Measurements from ENCODE around the gene HNRNPA1.
"Not testable (repeated sequence)": the region's sequence is repeated elsewhere in the genome, so short reads cannot be mapped to it uniquely, and the experiment has no call there.

HNRNPA1 gene

DNA sequence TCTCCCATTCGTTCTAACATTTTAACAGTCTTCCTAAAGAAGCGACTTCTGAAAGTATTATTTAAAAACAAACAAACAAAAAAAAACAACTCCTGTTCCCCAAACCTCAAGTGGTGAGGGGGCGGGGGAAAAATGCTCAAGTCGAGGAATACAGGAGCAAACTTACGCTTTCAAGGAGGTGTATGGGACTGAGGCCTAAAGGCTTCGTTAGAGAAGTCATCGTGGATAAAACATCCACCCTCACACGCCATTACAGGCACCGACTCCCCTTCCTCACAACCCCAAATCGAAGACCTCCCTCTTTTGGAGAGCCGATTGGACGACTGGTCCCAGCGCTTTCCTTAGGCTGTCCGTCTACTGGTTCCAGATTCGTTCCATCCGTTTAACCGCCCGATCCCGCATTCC lies 1.3 kb upstream of the HNRNPA1 start:
- TF ChIP-seq Cebpa-rat (IDR thresholded peaks at IDR 0.05), result no peak
- H3K36me3 ChIP-seq, result peaks cover 30 to 79% (median 44%) of the 10 kb centered on the region in 11 experiments

DNA sequence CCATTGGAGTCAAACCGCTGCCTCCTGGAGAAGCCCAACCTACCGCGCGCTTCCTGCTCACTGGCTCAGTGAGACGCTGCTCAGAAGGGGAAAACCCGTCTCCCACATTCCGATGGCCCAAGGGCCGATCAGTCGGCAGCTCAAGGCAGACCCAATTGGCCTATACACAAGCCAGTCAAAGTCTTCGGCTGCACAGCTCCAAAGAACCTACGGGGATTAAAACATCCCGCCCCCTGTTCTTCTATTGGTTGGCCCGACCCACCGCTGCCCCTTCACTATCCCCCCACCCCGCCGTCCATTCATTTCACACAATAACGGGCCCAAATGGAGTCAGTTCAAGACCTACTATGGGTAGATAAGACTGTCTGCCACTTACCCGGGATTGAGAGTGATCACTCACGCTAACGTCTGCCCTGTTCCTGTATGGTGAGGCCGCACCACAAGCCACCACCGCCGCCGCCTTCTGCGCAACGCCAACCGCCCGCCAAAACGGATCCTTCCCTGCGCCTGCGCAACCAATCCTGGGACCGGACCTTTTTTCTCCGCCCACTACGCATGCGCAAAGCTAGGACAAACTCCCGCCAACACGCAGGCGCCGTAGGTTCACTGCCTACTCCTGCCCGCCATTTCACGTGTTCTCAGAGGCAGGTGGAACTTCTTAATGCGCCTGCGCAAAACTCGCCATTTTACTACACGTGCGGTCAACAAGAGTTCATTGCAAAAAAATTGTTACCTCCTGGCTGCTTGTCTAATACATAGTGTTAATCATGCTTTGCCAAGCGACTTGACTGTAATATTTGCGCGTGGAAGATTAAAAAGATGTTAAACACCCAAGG lies 676 bp upstream of the HNRNPA1 start, which contains the start of gene CBX5:
Gene CBX5, minus strand, starts transcription at position 491 of the 836 bp plus-strand sequence. CDS start 22,472 bp downstream, outside the sequence.
- TF ChIP-seq Cebpa-rat (IDR thresholded peaks at IDR 0.05), result no peak
- Histone ChIP-seq H3K27me3 (no peaks in the 10 kb centered on the region), H3K36me3 (peaks cover 35 to 79% (median 45%) of the 10 kb centered on the region in 11 experiments), H3K4me1 (peaks cover 32 to 55% (median 42%) of the 10 kb centered on the region in 10 experiments), H3K9me3 (replicated peaks in 1 of 11) (no peaks in the 10 kb centered on the region), H3K4me3 (peak within 1 kb of the TSS; percentile 62 to 88 (median 82)), H3K27ac (peak within 1 kb of the TSS; percentile 90 to 100 (median 97)), H3K4me2 (peak within 1 kb of the TSS; percentile 91 to 98 (median 96)), H4K20me1 (peaks cover 38 to 57% (median 41%) of the 10 kb centered on the region in 11 experiments), H3K9ac (peak within 1 kb of the TSS; percentile 91 to 100 (median 98))

More for the DNA sequence above, 1.3 kb upstream of the HNRNPA1 start:
- no peaks in the 10 kb centered on the region for H3K27me3 ChIP-seq
- peak overlapping the region; percentile 90 to 100 (median 97) for H3K27ac ChIP-seq
- peak overlapping the region; percentile 62 to 88 (median 82) for H3K4me3 ChIP-seq
- peak overlapping the region; percentile 85 to 96 (median 91) for H3K4me2 ChIP-seq
- H3K4me1 ChIP-seq, result peaks cover 32 to 49% (median 42%) of the 10 kb centered on the region in 10 experiments
- peak overlapping the region; percentile 91 to 100 (median 98) for H3K9ac ChIP-seq
- H3K9me3 ChIP-seq (replicated peaks in 1 of 11), result no peaks in the 10 kb centered on the region
- H4K20me1 ChIP-seq, result peaks cover 32 to 55% (median 35%) of the 10 kb centered on the region in 11 experiments

DNA sequence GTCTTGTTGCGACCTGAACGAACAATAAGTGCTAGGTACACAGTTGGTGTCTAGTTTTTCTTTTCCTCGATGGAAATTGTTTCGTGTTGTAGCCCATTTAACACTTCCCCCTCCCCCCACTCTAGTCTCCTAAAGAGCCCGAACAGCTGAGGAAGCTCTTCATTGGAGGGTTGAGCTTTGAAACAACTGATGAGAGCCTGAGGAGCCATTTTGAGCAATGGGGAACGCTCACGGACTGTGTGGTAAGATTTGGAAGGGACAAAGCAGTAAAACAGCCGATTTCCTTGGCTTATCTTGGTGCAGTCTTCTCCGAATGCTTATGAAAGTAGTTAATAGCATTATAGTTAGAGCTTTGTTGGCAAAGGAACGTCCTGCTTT lies 724 bp downstream of the HNRNPA1 start:
- Histone ChIP-seq H3K27ac (peak overlapping the region; percentile 90 to 100 (median 97)), H3K4me3 (peak overlapping the region; percentile 62 to 88 (median 82)), H3K9ac (peak overlapping the region; percentile 91 to 100 (median 98)), H4K20me1 (peaks cover 47 to 61% (median 53%) of the 10 kb centered on the region in 11 experiments), H3K4me1 (peaks cover 29 to 67% (median 44%) of the 10 kb centered on the region in 10 experiments), H3K36me3 (peaks cover 46 to 80% (median 58%) of the 10 kb centered on the region in 11 experiments), H3K4me2 (peak overlapping the region; percentile 90 to 98 (median 95))
- H3K27me3 ChIP-seq; H3K9me3 ChIP-seq (replicated peaks in 1 of 11): not testable (repeated sequence)

DNA sequence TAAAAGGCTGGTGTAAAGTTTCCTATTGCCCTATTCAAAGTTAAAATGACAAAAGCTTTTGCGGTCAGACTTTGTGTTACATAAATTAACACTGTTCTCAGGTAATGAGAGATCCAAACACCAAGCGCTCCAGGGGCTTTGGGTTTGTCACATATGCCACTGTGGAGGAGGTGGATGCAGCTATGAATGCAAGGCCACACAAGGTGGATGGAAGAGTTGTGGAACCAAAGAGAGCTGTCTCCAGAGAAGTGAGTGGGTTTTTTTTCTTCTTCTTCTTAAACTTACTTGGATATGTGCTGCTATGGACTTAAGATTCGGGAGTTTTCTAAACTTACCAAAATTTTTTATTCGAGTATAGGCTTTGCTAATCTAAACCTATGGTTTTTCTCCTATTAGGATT lies 1.2 kb downstream of the HNRNPA1 start:
- peaks cover 25 to 67% (median 42%) of the 10 kb centered on the region in 10 experiments for H3K4me1 ChIP-seq
- H3K27me3 ChIP-seq; H3K9me3 ChIP-seq (replicated peaks in 1 of 11): not testable (repeated sequence)
- peak overlapping the region; percentile 91 to 100 (median 98) for H3K9ac ChIP-seq
- H3K36me3 ChIP-seq, result peaks cover 51 to 80% (median 62%) of the 10 kb centered on the region in 11 experiments
- H3K27ac ChIP-seq, result peak overlapping the region; percentile 90 to 100 (median 97); a peak in 21 of 22 replicates
- H3K4me2 ChIP-seq, result peak overlapping the region; percentile 90 to 98 (median 95)
- H4K20me1 ChIP-seq, result peaks cover 52 to 65% (median 58%) of the 10 kb centered on the region in 11 experiments
- H3K4me3 ChIP-seq, result peak overlapping the region; percentile 62 to 88 (median 82)

DNA sequence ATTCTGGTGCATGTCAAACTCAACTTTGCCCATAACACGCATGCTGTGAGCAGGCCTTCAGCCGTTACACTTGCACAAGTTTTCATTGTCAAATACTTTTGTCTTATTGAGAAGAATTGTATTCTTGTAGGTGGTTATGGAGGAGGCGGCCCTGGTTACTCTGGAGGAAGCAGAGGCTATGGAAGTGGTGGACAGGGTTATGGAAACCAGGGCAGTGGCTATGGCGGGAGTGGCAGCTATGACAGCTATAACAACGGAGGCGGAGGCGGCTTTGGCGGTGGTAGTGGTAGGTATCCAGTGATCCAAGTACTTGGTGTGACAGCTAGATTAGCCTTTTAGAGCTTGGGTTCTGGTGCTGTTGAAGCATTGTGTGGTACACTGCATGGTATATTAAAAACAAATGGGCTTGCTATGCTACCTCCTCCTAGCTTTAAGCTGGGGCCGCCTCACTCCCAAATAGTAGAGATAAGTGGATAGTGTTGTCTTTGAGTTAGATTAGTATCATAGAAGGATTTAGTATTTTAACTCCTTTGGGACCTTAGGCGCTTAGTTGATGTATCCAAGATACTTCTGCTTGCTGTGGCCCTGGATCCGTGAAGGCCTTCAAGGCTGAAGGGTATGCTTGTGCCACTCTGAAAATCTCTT lies 2.5 kb downstream of the HNRNPA1 start:
- peaks cover 17 to 65% (median 35%) of the 10 kb centered on the region in 10 experiments for H3K4me1 ChIP-seq
- H3K4me3 ChIP-seq, result peak overlapping the region; percentile 62 to 88 (median 82)
- peaks cover 66 to 74% (median 70%) of the 10 kb centered on the region in 11 experiments for H4K20me1 ChIP-seq
- H3K27ac ChIP-seq, result peak overlapping the region; percentile 5 to 100 (median 96); a peak in 19 of 22 replicates
- H3K27me3 ChIP-seq, result no peaks in the 10 kb centered on the region
- peak overlapping the region; percentile 91 to 100 (median 98) for H3K9ac ChIP-seq
- H3K4me2 ChIP-seq, result peak overlapping the region; percentile 90 to 98 (median 95)
- no peaks in the 10 kb centered on the region for H3K9me3 ChIP-seq (replicated peaks in 1 of 11)
- no peak for TF ChIP-seq Cebpa-rat (IDR thresholded peaks at IDR 0.05)
- peaks cover 65 to 80% (median 71%) of the 10 kb centered on the region in 11 experiments for H3K36me3 ChIP-seq

DNA sequence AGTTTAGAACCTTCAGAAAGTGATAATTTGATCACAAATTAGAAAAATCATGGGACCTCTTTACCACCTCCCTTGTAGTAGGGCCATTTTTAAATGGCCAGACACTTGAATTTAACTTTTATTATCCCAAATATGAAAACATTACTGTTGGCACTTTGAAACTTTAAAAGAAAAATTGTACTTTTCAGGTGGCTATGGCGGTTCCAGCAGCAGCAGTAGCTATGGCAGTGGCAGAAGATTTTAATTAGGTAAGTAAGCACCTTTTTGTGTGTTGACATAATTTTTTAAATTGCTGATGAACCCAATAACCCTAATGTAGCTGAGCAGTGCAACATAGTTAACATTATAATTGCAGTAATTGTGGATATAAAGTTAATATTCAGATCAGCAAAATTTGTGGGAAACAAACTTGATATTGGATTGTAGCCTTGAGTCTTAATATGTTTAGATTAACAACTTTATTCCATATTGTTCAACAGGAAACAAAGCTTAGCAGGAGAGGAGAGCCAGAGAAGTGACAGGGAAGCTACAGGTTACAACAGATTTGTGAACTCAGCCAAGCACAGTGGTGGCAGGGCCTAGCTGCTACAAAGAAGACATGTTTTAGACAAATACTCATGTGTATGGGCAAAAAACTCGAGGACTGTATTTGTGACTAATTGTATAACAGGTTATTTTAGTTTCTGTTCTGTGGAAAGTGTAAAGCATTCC lies 3.7 kb downstream of the HNRNPA1 start:
- H3K9me3 ChIP-seq (replicated peaks in 1 of 11); H3K27me3 ChIP-seq: not testable (repeated sequence)
- Histone ChIP-seq H3K36me3 (peaks cover 74 to 83% (median 80%) of the 10 kb centered on the region in 11 experiments), H3K9ac (peak overlapping the region; percentile 91 to 100 (median 98)), H3K4me1 (peaks cover 27 to 68% (median 42%) of the 10 kb centered on the region in 10 experiments), H4K20me1 (peaks cover 75 to 84% (median 80%) of the 10 kb centered on the region in 11 experiments), H3K4me3 (peak overlapping the region; percentile 62 to 88 (median 82)), H3K4me2 (peak overlapping the region; percentile 90 to 98 (median 95)), H3K27ac (peak overlapping the region in 10 of 11 experiments; percentile 3 to 100 (median 96); a peak in 15 of 22 replicates)

DNA sequence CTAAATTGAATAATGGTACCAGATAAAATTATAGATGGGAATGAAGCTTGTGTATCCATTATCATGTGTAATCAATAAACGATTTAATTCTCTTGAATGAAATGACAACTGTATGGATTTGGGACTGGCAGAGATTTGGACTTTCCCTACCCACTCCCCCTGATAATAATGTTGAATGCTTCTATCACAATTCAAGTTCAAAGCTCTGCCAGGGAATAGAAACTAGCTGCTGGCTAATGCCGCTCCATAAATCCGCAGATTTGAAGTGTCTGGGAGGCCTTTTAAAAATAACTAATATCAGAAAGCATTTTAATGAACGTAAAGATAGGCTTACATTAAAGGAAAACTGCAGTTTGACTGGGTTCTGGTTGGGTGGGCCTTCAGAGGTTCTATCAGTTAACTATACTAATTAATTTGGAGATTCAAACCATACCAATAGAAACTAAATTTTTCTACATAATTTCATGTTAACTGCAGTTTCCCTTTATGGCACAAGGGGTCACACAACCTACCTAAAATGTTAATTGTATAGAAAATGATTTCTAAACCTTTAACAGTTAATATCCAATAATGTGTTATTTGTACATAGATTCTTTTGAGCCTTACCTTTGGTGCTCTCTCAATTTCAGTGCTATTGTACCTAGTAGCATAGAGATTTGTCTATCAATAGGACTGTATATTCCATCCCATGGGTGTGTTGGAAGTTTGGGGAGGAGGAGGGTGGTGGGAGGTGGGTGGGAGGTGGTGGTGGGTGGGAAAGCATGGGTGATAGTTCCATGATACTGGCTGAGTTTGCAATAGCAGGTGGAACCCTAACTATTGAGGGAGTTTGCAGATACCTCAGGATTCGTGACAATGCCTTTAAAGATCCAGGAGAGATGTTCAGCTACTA lies 4.9 kb downstream of the HNRNPA1 start:
- TF ChIP-seq Cebpa-rat (IDR thresholded peaks at IDR 0.05), result no peak
- no peaks in the 10 kb centered on the region for H3K27me3 ChIP-seq
- H3K27ac ChIP-seq, result peak overlapping the region in 10 of 11 experiments; percentile 30 to 99 (median 42); a peak in 15 of 22 replicates
- H3K4me3 ChIP-seq, result peak overlapping the region; percentile 24 to 88 (median 82); a peak in 18 of 20 replicates
- H3K36me3 ChIP-seq, result peaks cover 74 to 93% (median 85%) of the 10 kb centered on the region in 11 experiments
- H3K9me3 ChIP-seq (replicated peaks in 1 of 11), result no peaks in the 10 kb centered on the region
- peak overlapping the region; percentile 69 to 100 (median 95); a peak in 21 of 22 replicates for H3K9ac ChIP-seq
- H3K4me2 ChIP-seq, result peak overlapping the region; percentile 86 to 98 (median 97)
- peaks cover 34 to 80% (median 51%) of the 10 kb centered on the region in 10 experiments for H3K4me1 ChIP-seq
- H4K20me1 ChIP-seq, result peaks cover 75 to 95% (median 87%) of the 10 kb centered on the region in 11 experiments

Data from BLaER1 treated with 17β-estradiol and CSF1 and Interleukin-3, amounts not matched to agents 10 nM and 100 nM (cell line).